ENCODE results near the gene POU2F1.
A peak's percentile ranks its signal among the peaks of the same experiment; 100 is the strongest.

POU2F1 gene

DNA sequence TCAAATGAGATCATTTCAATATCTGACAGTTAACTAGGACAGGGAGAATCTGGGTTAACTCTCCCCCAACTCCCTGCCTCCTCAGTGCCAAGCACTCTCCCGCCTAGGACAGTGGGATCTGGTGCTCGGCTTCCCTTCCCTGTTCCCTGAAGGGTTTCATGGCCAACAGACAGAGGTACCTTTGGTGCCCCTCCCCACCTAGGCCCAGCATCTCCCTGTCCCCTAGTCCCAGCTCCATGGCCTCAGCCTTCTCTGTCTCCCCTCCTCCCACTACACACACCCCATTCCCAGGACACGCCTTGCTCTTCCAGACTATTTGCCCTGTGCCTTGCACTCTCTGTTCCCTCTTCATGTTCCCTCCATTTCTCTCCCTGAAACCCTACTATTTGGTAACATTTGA is 220.5 kb downstream of the POU2F1 start:
- no peak for TF ChIP-seq CTCF (IDR thresholded peaks at IDR 0.05; ENCODE audit: low read depth, low read length)

DNA sequence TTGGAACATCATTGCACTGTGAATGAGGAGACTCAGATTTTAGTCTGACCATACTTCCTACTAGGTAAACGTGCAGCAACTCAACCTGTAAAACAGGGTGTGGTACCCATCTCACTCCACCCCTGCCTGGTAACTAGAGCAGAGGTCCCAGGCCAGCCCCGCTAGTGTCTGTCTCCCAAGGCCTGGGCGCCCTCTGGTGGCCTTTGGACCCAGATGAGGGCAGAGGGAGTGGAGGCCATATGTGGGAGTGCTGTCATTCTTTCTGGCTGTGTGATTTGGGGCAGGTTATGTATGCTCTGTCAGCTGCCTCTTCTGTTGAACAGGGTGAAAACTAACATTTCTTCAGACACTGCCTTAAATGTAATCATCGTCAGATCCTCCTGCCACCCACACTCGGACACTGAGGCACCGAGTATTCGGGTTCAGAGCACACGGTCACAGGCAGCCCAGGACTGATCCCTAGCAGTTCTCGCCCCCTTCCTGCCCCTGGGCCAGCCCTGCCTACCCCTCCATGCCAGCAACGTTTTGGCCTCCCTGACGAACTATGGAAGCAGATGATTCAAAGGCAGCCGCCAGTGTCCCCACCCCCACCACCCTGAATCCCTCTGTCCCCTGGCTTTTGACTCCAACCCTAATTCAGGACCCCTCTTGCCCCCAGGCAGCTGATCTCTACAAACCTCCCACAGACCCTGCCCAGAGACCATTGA is 221.6 kb downstream of the POU2F1 start:
- DNase-seq: peak; percentile 77
- Histone ChIP-seq H3K27me3 (ENCODE audit: insufficient read depth, low read depth, severe bottlenecking) (no peaks in the 10 kb centered on the region), H3K9me3 (ENCODE audit: severe bottlenecking) (no peaks in the 10 kb centered on the region), H3K27ac (no peak overlapping the region), H3K36me3 (no peaks in the 10 kb centered on the region), H3K4me3 (ENCODE audit: low read depth, low read length) (no peak overlapping the region)
- peak; percentile 68 for TF ChIP-seq CTCF (IDR thresholded peaks at IDR 0.05; ENCODE audit: low read depth, low read length)

More for the DNA sequence above, 220.5 kb downstream of the POU2F1 start:
- Histone ChIP-seq H3K9me3 (ENCODE audit: severe bottlenecking) (no peaks in the 10 kb centered on the region), H3K4me3 (ENCODE audit: low read depth, low read length) (no peak overlapping the region), H3K27me3 (ENCODE audit: insufficient read depth, low read depth, severe bottlenecking) (no peaks in the 10 kb centered on the region), H3K27ac (no peak overlapping the region), H3K36me3 (no peaks in the 10 kb centered on the region)
- DNase-seq: no peak

GRCh38 chr1:167442854-167443565 is 222.3 kb downstream of the POU2F1 start:
- no peak for TF ChIP-seq CTCF (IDR thresholded peaks at IDR 0.05; ENCODE audit: low read depth, low read length)
- H3K36me3 ChIP-seq: no peaks in the 10 kb centered on the region
- no peaks in the 10 kb centered on the region for H3K27me3 ChIP-seq (ENCODE audit: insufficient read depth, low read depth, severe bottlenecking)
- no peak overlapping the region for H3K27ac ChIP-seq
- H3K4me3 ChIP-seq (ENCODE audit: low read depth, low read length): no peak overlapping the region
- no peak for DNase-seq
- H3K9me3 ChIP-seq (ENCODE audit: severe bottlenecking): no peaks in the 10 kb centered on the region

DNA sequence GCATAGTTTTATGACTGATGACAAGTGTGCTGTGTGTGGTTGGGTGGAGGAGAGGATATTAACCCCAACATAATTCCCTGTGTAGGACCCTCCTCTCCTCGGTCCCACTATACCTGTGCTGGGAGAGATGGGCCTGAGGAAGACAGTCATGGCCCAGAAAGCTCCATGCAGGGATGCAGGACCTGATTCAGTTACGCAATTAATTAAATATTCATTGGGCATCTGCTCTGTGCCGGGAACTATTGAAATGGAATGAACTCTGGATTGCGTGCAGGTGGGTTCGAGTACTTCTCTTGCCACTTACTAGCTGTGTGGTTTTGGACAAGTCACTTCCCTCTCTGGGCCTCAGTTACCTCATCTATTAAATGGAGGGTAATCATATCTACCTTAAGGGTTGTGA is 223.1 kb downstream of the POU2F1 start:
- no peak overlapping the region for H3K27ac ChIP-seq
- no peak for TF ChIP-seq CTCF (IDR thresholded peaks at IDR 0.05; ENCODE audit: low read depth, low read length)

DNA sequence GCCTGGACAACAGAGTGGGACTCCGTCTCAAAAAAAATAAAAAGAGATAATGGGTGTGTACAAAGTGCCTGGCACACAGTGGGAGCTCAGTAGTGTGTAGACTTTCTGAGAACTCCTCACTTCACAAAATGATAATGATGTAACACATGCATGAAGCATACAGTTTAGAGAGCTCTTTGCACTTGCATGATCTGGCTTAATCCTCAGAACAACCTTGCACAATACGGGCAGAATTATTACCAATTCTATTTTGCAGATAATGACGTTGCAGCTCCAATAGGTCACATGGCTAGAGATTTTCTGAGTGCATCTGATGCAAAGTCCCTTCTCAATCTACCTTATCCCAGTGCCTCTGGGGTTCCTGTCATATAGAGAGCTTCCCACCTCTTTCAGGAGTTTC is 226.3 kb downstream of the POU2F1 start:
- no peak overlapping the region for H3K27ac ChIP-seq
- no peaks in the 10 kb centered on the region for H3K27me3 ChIP-seq (ENCODE audit: insufficient read depth, low read depth, severe bottlenecking)
- H3K36me3 ChIP-seq: no peaks in the 10 kb centered on the region
- H3K9me3 ChIP-seq (ENCODE audit: severe bottlenecking): no peaks in the 10 kb centered on the region
- no peak for TF ChIP-seq CTCF (IDR thresholded peaks at IDR 0.05; ENCODE audit: low read depth, low read length)
- no peak overlapping the region for H3K4me3 ChIP-seq (ENCODE audit: low read depth, low read length)
- DNase-seq: no peak

More for the DNA sequence above, 223.1 kb downstream of the POU2F1 start:
- H3K9me3 ChIP-seq (ENCODE audit: severe bottlenecking): no peaks in the 10 kb centered on the region
- no peak overlapping the region for H3K4me3 ChIP-seq (ENCODE audit: low read depth, low read length)
- H3K36me3 ChIP-seq: no peaks in the 10 kb centered on the region
- DNase-seq: no peak
- H3K27me3 ChIP-seq (ENCODE audit: insufficient read depth, low read depth, severe bottlenecking): no peaks in the 10 kb centered on the region

Measured in WERI-Rb-1 (cell line).